IPS-20b (cell line): ENCODE results near the gene SLC35E2B.
A peak's percentile ranks its signal among the peaks of the same experiment; 100 is the strongest.
"Not testable (repeated sequence)": the region's sequence is repeated elsewhere in the genome, so short reads cannot be mapped to it uniquely, and the experiment has no call there.

Experiments
- H3K27ac ChIP-seq: one replicate; pipeline ENCODE4 v1.5.1; 2013; ENCODE audit warnings: low read length
- H3K27me3 ChIP-seq: 2 replicates; pipeline ENCODE4 v1.6.1; 2013; ENCODE audit warnings: mild to moderate bottlenecking, low read length, inconsistent platforms; ENCODE audit not compliant: insufficient read depth
- H3K36me3 ChIP-seq: 2 replicates; pipeline ENCODE4 v1.6.1; 2013; ENCODE audit warnings: low read depth, mild to moderate bottlenecking, inconsistent platforms, low read length, moderate library complexity; ENCODE audit not compliant: insufficient read depth
- H3K4me1 ChIP-seq: 2 replicates; pipeline ENCODE4 v1.6.1; 2013; ENCODE audit warnings: mild to moderate bottlenecking, control low read depth, inconsistent platforms, low read length, moderate library complexity; ENCODE audit not compliant: insufficient read depth
- H3K4me3 ChIP-seq: 2 replicates; pipeline ENCODE4 v1.5.1; 2013; ENCODE audit warnings: mild to moderate bottlenecking, low read length, inconsistent platforms
- H3K9ac ChIP-seq: 2 replicates; pipeline ENCODE4 v1.6.1; 2013; ENCODE audit warnings: low read depth, mild to moderate bottlenecking, inconsistent platforms, low read length, moderate library complexity
- H3K9me3 ChIP-seq: 2 replicates; pipeline ENCODE4 v1.6.1; 2013; ENCODE audit warnings: mild to moderate bottlenecking, low read depth, low read length, inconsistent platforms; ENCODE audit not compliant: insufficient read depth

Gene SLC35E2B

GRCh38 chr1:1697358-1698183 is 5.0 kb upstream of the SLC35E2B start:
- not testable (repeated sequence) for H3K27me3 ChIP-seq, H3K36me3 ChIP-seq, H3K9ac ChIP-seq, H3K9me3 ChIP-seq, H3K27ac ChIP-seq, H3K4me1 ChIP-seq, H3K4me3 ChIP-seq

GRCh38 chr1:1696431-1697357 is 4.1 kb upstream of the SLC35E2B start:
- H3K4me3 ChIP-seq: not testable (repeated sequence)

GRCh38 chr1:1692324-1692713 is 276 bp downstream of the SLC35E2B start:
- peak overlapping the region; percentile 51; the same call in 1 of the 2 replicates for H3K9ac ChIP-seq
- H3K27me3 ChIP-seq, H3K9me3 ChIP-seq, H3K36me3 ChIP-seq, H3K4me1 ChIP-seq, H3K27ac ChIP-seq: not testable (repeated sequence)
- H3K4me3 ChIP-seq: peak overlapping the region; percentile 51; the same call in 1 of the 2 replicates

More at GRCh38 chr1:1696431-1697357, 4.1 kb upstream of the SLC35E2B start:
- H3K27me3 ChIP-seq, H3K27ac ChIP-seq, H3K9ac ChIP-seq, H3K4me1 ChIP-seq, H3K36me3 ChIP-seq, H3K9me3 ChIP-seq: not testable (repeated sequence)

GRCh38 chr1:1691443-1691842 is 1.2 kb downstream of the SLC35E2B start:
- H3K36me3 ChIP-seq, H3K9me3 ChIP-seq, H3K9ac ChIP-seq, H3K4me3 ChIP-seq, H3K27ac ChIP-seq, H3K4me1 ChIP-seq, H3K27me3 ChIP-seq: not testable (repeated sequence)

- H3K9me3 ChIP-seq, H3K27me3 ChIP-seq, H3K9ac ChIP-seq, H3K27ac ChIP-seq, H3K4me1 ChIP-seq, H3K36me3 ChIP-seq, H3K4me3 ChIP-seq: not testable (repeated sequence)
Measured at GRCh38 chr1:1689526-1689925, 3.1 kb downstream of the SLC35E2B start.

GRCh38 chr1:1687846-1688245 is 4.7 kb downstream of the SLC35E2B start:
- H3K36me3 ChIP-seq: 0 out of 2 replicates have a peak, but pooled peaks cover 4% of the 10 kb centered on the region
- H3K4me1 ChIP-seq: peaks cover 12% of the 10 kb centered on the region
- H3K9ac ChIP-seq: no peak overlapping the region
- no peaks in the 10 kb centered on the region for H3K9me3 ChIP-seq
- no peak overlapping the region for H3K27ac ChIP-seq
- no peaks in the 10 kb centered on the region for H3K27me3 ChIP-seq
- H3K4me3 ChIP-seq: no peak overlapping the region

GRCh38 chr1:1684031-1684681 is 8.4 kb downstream of the SLC35E2B start:
- H3K9me3 ChIP-seq: no peaks in the 10 kb centered on the region
- H3K36me3 ChIP-seq: 0 out of 2 replicates have a peak, but pooled peaks cover 4% of the 10 kb centered on the region
- no peak overlapping the region; the same call in 1 of the 2 replicates for H3K9ac ChIP-seq
- peaks cover 15% of the 10 kb centered on the region for H3K4me1 ChIP-seq
- H3K27ac ChIP-seq: no peak overlapping the region
- H3K4me3 ChIP-seq: peak overlapping the region; percentile 21; the same call in 1 of the 2 replicates
- no peaks in the 10 kb centered on the region for H3K27me3 ChIP-seq

- H3K27me3 ChIP-seq: no peaks in the 10 kb centered on the region
- H3K9ac ChIP-seq: no peak overlapping the region; the same call in 1 of the 2 replicates
- no peaks in the 10 kb centered on the region for H3K9me3 ChIP-seq
Measured at GRCh38 chr1:1683104-1683905, 9.3 kb downstream of the SLC35E2B start.

GRCh38 chr1:1680912-1681273 is 11.7 kb downstream of the SLC35E2B start:
- Histone ChIP-seq H3K27ac (no peak overlapping the region), H3K9ac (no peak overlapping the region), H3K9me3 (no peaks in the 10 kb centered on the region), H3K36me3 (no peaks in the 10 kb centered on the region), H3K4me3 (no peak overlapping the region), H3K4me1 (peaks cover 22% of the 10 kb centered on the region), H3K27me3 (no peaks in the 10 kb centered on the region)

More at GRCh38 chr1:1683104-1683905, 9.3 kb downstream of the SLC35E2B start:
- H3K36me3 ChIP-seq: no peaks in the 10 kb centered on the region
- H3K4me1 ChIP-seq: peaks cover 22% of the 10 kb centered on the region
- peak overlapping the region; percentile 21; the same call in 1 of the 2 replicates for H3K4me3 ChIP-seq
- H3K27ac ChIP-seq: no peak overlapping the region

- H3K4me3 ChIP-seq: no peak overlapping the region
- no peaks in the 10 kb centered on the region for H3K36me3 ChIP-seq
- H3K9ac ChIP-seq: no peak overlapping the region
- H3K27ac ChIP-seq: no peak overlapping the region
- H3K27me3 ChIP-seq: no peaks in the 10 kb centered on the region
- H3K9me3 ChIP-seq: no peaks in the 10 kb centered on the region
- peaks cover 22% of the 10 kb centered on the region for H3K4me1 ChIP-seq
Measured at GRCh38 chr1:1680031-1680911, 12.3 kb downstream of the SLC35E2B start.
